NCI-H128 (cell line): Measurements from ENCODE around the gene DYNC1LI1.
A peak's percentile ranks its signal among the peaks of the same experiment; 100 is the strongest.

ENCODE experiments used
- DNase-seq: peaks from one replicate; lab custom pipeline; 2025; ENCODE audit not compliant: unreplicated experiment; lab: John Stamatoyannopoulos, UW

The DYNC1LI1 gene

GRCh38 chr3:32570421-32571191 is at the start of gene DYNC1LI1:
DYNC1LI1 (minus strand) TSS chr3:32570858; CDS start chr3:32570770, 88 bp downstream.
- DNase-seq, result peak; percentile 80

- no peak for DNase-seq
Observed at GRCh38 chr3:32619395-32619794, 48.7 kb upstream of the DYNC1LI1 start.

- no peak for DNase-seq
Observed at GRCh38 chr3:32616267-32616962, 45.8 kb upstream of the DYNC1LI1 start.

GRCh38 chr3:32614956-32615355 is 44.3 kb upstream of the DYNC1LI1 start:
- no peak for DNase-seq

- DNase-seq, result no peak
Observed at GRCh38 chr3:32613183-32613582, 42.5 kb upstream of the DYNC1LI1 start.

GRCh38 chr3:32612547-32612946 is 41.9 kb upstream of the DYNC1LI1 start:
- DNase-seq, result no peak

- DNase-seq, result no peak
Observed at GRCh38 chr3:32607522-32607921, 36.9 kb upstream of the DYNC1LI1 start.

- no peak for DNase-seq
Observed at GRCh38 chr3:32606960-32607359, 36.3 kb upstream of the DYNC1LI1 start.

GRCh38 chr3:32606277-32606676 is 35.6 kb upstream of the DYNC1LI1 start:
- DNase-seq, result no peak

GRCh38 chr3:32603064-32603463 is 32.4 kb upstream of the DYNC1LI1 start:
- DNase-seq, result no peak

- no peak for DNase-seq
Observed at GRCh38 chr3:32602206-32602605, 31.5 kb upstream of the DYNC1LI1 start.

- no peak for DNase-seq
Observed at GRCh38 chr3:32601722-32602121, 31.1 kb upstream of the DYNC1LI1 start.

GRCh38 chr3:32597656-32598055 is 27.0 kb upstream of the DYNC1LI1 start:
- DNase-seq, result no peak

GRCh38 chr3:32596909-32597369 is 26.3 kb upstream of the DYNC1LI1 start:
- no peak for DNase-seq

- no peak for DNase-seq
Observed at GRCh38 chr3:32596282-32596908, 25.7 kb upstream of the DYNC1LI1 start.

- DNase-seq, result no peak
Observed at GRCh38 chr3:32595323-32595722, 24.7 kb upstream of the DYNC1LI1 start.

GRCh38 chr3:32593903-32594525 is 23.4 kb upstream of the DYNC1LI1 start:
- no peak for DNase-seq

GRCh38 chr3:32592696-32593353 is 22.2 kb upstream of the DYNC1LI1 start:
- no peak for DNase-seq

- DNase-seq, result no peak
Observed at GRCh38 chr3:32592011-32592410, 21.4 kb upstream of the DYNC1LI1 start.

GRCh38 chr3:32591186-32591585 is 20.5 kb upstream of the DYNC1LI1 start:
- DNase-seq, result no peak

GRCh38 chr3:32586356-32586755 is 15.7 kb upstream of the DYNC1LI1 start:
- DNase-seq, result no peak
